ENCODE data around the gene TMOD1. TPM values are rescaled to one million over a fixed set of nuclear protein-coding genes. Genes with fewer than 3 reads are reported as not detected.

The TMOD1 gene
- total and polyA plus RNA-seq, 2 of the 13 experiments (the other 11 are each of a cell fraction or from before 2014, with no cell fraction given): 0.04 to 0.07 TPM

GRCh38 chr9:97632985-97633858 is 131.8 kb downstream of the TMOD1 start, which contains the start of the genes NCBP1 and TSTD2 (continued):
- no peak for TF ChIP-seq ESRRA (CRISPR knock-in tag; IDR thresholded peaks at IDR 0.05; ENCODE audit: low read depth)
- TF ChIP-seq MXD4 (CRISPR knock-in tag; IDR thresholded peaks at IDR 0.05): peak; percentile 56
- TF ChIP-seq, protein P1, sequence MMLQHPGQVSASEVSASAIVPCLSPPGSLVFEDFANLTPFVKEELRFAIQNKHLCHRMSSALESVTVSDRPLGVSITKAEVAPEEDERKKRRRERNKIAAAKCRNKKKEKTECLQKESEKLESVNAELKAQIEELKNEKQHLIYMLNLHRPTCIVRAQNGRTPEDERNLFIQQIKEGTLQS (CRISPR knock-in tag; IDR thresholded peaks at IDR 0.05): 0 out of 2 replicates have a peak, but pooled peaks have one; percentile 55
- TF ChIP-seq TAF1 (CRISPR knock-in tag; IDR thresholded peaks at IDR 0.05): peak; percentile 98
- peak; percentile 64 for TF ChIP-seq ZNF777 (CRISPR knock-in tag; IDR thresholded peaks at IDR 0.05)
- TF ChIP-seq, protein P2, sequence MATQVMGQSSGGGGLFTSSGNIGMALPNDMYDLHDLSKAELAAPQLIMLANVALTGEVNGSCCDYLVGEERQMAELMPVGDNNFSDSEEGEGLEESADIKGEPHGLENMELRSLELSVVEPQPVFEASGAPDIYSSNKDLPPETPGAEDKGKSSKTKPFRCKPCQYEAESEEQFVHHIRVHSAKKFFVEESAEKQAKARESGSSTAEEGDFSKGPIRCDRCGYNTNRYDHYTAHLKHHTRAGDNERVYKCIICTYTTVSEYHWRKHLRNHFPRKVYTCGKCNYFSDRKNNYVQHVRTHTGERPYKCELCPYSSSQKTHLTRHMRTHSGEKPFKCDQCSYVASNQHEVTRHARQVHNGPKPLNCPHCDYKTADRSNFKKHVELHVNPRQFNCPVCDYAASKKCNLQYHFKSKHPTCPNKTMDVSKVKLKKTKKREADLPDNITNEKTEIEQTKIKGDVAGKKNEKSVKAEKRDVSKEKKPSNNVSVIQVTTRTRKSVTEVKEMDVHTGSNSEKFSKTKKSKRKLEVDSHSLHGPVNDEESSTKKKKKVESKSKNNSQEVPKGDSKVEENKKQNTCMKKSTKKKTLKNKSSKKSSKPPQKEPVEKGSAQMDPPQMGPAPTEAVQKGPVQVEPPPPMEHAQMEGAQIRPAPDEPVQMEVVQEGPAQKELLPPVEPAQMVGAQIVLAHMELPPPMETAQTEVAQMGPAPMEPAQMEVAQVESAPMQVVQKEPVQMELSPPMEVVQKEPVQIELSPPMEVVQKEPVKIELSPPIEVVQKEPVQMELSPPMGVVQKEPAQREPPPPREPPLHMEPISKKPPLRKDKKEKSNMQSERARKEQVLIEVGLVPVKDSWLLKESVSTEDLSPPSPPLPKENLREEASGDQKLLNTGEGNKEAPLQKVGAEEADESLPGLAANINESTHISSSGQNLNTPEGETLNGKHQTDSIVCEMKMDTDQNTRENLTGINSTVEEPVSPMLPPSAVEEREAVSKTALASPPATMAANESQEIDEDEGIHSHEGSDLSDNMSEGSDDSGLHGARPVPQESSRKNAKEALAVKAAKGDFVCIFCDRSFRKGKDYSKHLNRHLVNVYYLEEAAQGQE (IDR thresholded peaks at IDR 0.05; ENCODE audit: borderline replicate concordance in 1 of 2, low read depth in 1 of 2, low read length in 2 of 2): peak in 1 of 2 experiments; percentile 3; a peak in 1 of 4 replicates
- TF ChIP-seq TFDP2 (CRISPR knock-in tag; IDR thresholded peaks at IDR 0.05): peak; percentile 85
- TF ChIP-seq ZNF598 (CRISPR knock-in tag; IDR thresholded peaks at IDR 0.05; ENCODE audit: borderline replicate concordance): peak; percentile 61; the same call in 1 of the 2 replicates
- TF ChIP-seq SMYD3 (CRISPR knock-in tag; IDR thresholded peaks at IDR 0.05): 0 out of 2 replicates have a peak, but pooled peaks have one; percentile 61
- TF ChIP-seq, protein P3, sequence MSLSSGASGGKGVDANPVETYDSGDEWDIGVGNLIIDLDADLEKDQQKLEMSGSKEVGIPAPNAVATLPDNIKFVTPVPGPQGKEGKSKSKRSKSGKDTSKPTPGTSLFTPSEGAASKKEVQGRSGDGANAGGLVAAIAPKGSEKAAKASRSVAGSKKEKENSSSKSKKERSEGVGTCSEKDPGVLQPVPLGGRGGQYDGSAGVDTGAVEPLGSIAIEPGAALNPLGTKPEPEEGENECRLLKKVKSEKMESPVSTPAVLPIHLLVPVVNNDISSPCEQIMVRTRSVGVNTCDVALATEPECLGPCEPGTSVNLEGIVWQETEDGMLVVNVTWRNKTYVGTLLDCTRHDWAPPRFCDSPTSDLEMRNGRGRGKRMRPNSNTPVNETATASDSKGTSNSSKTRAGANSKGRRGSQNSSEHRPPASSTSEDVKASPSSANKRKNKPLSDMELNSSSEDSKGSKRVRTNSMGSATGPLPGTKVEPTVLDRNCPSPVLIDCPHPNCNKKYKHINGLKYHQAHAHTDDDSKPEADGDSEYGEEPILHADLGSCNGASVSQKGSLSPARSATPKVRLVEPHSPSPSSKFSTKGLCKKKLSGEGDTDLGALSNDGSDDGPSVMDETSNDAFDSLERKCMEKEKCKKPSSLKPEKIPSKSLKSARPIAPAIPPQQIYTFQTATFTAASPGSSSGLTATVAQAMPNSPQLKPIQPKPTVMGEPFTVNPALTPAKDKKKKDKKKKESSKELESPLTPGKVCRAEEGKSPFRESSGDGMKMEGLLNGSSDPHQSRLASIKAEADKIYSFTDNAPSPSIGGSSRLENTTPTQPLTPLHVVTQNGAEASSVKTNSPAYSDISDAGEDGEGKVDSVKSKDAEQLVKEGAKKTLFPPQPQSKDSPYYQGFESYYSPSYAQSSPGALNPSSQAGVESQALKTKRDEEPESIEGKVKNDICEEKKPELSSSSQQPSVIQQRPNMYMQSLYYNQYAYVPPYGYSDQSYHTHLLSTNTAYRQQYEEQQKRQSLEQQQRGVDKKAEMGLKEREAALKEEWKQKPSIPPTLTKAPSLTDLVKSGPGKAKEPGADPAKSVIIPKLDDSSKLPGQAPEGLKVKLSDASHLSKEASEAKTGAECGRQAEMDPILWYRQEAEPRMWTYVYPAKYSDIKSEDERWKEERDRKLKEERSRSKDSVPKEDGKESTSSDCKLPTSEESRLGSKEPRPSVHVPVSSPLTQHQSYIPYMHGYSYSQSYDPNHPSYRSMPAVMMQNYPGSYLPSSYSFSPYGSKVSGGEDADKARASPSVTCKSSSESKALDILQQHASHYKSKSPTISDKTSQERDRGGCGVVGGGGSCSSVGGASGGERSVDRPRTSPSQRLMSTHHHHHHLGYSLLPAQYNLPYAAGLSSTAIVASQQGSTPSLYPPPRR (CRISPR knock-in tag; IDR thresholded peaks at IDR 0.05; ENCODE audit: borderline replicate concordance): peak; percentile 9; the same call in 1 of the 2 replicates
- no peak; the same call in 1 of the 2 replicates for TF ChIP-seq ZNF766 (CRISPR knock-in tag; IDR thresholded peaks at IDR 0.05; ENCODE audit: borderline replicate concordance)
- no peak for TF ChIP-seq CC2D1A (CRISPR knock-in tag; IDR thresholded peaks at IDR 0.05)
- 0 out of 4 replicates have a peak, but pooled peaks of 1 of the 2 experiments have one; percentile 11 for TF ChIP-seq EP300 (IDR thresholded peaks at IDR 0.05; ENCODE audit: low read depth in 2 of 2, low read length in 2 of 2)
- no peak for TF ChIP-seq EP300 (CRISPR knock-in tag; IDR thresholded peaks at IDR 0.05; ENCODE audit: borderline replicate concordance)
